Measurements from ENCODE around the gene CLCN2. TPM values are rescaled to one million over a fixed set of nuclear protein-coding genes. Genes with fewer than 3 reads are reported as not detected.
A peak's percentile ranks its signal among the peaks of the same experiment; 100 is the strongest.

The CLCN2 gene
- total and polyA plus RNA-seq, 2 of the 8 experiments (the other 6 are each of a cell fraction or from before 2014, with no cell fraction given) = 13.7 to 16.1 TPM

DNA sequence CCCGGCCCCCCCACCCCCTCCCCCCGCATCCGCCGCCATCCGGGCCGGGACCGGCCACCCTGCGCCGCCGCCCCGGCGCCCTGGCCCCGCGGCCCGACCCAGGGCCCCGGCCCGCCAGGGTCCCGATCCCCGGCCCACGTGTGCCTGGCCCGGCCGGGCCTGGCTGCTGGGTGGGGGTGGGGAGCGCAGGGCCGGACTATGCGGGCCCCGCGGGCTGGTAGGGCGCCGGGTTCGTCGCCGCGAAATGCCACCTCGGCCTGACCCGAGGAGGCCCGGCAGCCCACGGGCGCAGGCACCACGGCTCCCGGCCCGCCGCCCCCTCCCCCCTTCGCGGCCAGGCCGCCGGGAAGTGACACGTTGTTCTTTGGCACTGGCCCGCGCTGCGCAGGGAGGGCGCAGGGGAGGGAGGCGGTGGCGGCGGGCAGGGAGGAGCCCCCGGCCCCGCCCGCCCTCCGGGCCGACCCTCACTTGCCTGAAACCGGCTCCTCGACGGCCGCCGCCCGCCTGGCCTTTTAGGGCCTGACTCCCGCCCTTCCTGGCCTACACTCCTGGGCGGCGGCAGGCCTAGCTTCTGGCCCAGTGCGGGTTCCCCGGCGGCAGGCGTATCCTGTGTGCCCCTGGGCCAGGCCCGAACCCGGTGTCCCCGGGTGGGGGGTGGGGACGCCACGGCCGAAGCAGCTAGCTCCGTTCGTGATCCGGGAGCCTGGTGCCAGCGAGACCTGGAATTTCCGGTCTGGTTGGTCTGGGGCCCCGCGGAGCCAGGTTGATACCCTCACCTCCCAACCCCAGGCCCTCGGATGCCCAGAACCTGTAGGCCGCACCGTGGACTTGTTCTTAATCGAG lies 46.5 kb downstream of the CLCN2 start (continued):
- TF ChIP-seq TBP (IDR thresholded peaks at IDR 0.05; ENCODE audit: low read depth, low read length) (0 out of 2 replicates have a peak, but pooled peaks have one; percentile 7), POLR2A (IDR thresholded peaks at IDR 0.05; ENCODE audit: control extremely low read depth in 1 of 2, low read depth in 2 of 2, low read length in 2 of 2) (peak in 1 of 2 experiments; percentile 71; a peak in 2 of 3 replicates)
